Suppressor macrophage treated with lipopolysaccharide for 1 hour (primary cell): ENCODE results near the gene GMNN.
"Not testable (repeated sequence)": the region's sequence is repeated elsewhere in the genome, so short reads cannot be mapped to it uniquely, and the experiment has no call there.

Experiments used
- DNase-seq, 3 donors: peaks; one replicate each; pipeline ENCODE4 v3.0.0-alpha.2; 2020 to 2022

The GMNN gene

DNA sequence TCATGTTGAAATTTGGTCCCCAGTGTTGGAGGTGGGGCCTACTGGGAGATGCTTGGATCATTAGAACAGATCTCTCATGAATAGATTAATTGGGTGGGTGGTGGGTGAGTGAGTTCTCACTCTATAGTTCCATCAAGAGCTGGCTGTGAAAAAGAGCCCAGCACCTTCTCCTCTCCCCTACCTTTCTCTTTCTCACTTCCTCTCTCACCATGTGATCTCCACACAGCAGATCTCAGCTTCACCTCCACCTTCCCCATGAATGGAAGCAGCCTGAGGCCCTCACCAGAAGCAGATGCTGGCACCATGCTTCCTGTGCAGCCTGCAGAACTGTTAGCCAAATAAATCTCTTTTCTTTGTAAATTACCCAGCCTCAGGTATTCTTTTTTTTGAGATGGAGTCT, 12.9 kb upstream of the GMNN start:
- DNase-seq: no peak

DNA sequence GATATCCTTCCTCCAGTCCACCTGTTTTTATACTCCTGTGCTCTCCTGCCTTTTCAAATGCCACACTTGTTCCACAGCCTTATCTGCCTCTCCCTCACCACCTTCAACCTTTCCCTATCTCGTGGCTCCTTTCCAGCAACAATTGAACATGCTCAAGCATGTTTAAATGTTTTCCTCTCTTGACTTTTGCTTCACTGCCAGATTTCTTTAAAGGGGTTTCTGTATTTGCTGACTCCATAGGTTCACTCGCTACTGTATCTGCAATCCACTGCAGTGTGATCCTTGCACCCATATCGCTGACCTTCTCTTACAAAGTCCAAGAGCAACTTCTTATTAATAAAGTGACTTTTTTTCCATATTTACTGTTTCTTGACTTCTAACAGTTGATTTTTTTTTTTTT, 11.2 kb upstream of the GMNN start:
- no peak for DNase-seq

DNA sequence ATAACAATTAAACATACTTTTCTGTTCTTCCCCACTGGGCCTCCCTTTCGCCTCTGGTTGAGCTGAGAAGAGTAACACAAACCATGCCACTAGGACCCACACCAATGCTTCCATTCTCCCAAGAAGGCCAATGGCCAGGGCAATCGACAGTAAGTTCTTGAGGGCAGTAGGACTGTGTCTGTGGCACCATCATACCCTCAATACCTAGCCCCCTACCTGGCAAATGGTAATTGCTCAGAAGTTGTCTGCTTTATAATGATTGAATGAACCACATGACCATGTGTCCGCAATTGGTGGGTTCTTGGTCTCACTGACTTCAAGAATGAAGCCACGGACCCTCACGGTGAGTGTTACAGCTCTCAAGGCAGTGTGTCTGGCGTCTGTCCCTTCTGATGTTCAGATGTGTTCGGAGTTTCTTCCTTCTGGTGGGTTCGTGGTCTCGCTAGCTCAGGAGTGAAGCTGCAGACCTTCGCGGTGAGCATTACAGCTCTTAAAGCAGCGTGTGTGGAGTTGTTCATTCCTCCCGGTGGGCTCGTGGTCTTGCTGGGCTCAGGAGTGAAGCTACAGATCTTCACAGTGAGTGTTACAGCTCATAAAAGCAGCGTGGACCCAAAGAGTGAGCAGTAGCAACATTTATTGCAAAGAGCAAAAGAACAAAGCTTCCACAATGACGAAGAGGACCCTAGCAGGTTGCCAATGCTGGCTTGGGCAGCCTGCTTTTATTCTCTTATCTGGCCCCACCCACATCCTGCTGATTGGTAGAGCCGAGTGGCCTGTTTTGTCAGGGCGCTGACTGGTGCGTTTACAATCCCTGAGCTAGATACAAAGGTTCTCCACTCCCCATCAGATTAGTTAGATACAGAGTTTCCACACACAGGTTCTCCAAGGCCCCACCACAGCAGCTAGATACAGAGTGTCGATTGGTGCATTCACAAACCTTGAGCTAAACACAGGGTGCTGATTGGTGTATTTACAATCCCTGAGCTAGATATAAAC, 9.6 kb upstream of the GMNN start:
- DNase-seq: not testable (repeated sequence)

DNA sequence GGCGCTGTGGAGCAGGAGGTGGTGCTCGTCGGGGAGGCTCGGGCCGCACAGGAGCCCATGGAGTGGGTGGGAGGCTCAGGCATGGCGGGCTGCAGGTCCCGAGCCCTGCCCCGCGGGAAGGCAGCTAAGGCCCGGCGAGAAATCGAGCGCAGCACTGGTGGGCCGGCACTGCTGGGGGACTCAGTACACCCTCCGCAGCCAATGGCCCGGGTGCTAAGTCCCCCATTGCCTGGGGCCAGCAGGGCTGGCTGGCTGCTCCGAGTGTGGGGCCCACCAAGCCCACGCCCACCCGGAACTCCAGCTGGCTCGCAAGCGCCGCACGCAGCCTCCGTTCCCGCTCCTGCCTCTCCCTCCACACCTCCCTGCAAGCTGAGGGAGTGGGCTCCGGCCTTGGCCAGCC, 8.8 kb upstream of the GMNN start:
- not testable (repeated sequence) for DNase-seq

DNA sequence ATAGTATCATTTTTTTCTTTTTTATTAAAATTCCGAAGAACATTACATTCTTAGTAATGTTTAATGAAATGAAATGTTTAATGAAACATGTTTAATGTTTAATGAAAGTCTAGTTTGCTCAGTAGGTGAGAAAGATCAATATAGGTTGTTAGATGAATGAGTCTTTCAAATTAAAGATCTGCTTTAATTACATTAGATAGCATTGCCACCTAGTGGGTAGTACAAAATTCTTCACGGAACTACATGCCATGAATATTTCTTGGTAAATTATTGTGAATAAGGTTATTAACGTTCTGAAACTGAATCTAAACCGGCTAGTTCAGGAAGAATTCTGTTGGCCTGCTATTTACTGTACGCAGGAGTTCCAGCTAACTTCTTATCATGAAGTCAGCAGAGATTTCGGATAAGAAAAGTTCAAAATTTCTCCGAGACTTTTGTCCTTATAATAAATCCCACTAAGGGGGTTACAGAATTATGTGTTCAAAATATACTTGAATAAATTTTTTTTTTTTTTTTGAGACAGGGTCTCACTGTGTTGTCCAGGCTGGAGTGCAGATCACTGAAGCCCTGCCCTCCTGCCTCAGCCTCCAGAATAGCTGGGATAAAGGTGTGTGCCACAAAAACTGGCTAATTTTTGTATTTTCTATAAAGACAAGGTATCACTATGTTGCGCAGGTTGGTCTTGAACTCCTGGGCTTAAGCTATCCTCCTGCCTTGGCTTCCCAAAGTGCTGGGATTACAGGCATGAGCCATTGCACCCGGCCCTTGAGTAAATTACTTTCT, 7.9 kb upstream of the GMNN start:
- peak; percentile 56 to 85 (median 84) for DNase-seq

DNA sequence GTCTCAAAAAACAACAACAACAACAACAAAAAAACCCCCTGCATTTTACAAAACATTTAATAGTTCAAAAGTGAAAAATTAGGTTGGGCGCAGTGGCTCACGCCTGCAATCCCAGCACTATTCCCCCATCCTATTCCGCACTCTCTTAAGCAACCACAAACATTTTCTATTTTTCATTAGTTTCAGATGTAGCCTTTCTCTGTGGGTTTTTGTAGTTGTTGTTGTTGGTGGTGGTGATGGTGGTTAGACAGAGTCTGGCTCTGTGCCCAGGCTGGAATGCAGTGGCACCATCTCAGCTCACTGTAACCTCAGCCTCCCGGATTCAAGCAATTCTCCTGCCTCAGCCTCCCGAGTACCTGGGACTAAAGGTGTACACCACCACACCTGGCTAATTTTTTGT, 6.4 kb upstream of the GMNN start:
- DNase-seq: no peak

DNA sequence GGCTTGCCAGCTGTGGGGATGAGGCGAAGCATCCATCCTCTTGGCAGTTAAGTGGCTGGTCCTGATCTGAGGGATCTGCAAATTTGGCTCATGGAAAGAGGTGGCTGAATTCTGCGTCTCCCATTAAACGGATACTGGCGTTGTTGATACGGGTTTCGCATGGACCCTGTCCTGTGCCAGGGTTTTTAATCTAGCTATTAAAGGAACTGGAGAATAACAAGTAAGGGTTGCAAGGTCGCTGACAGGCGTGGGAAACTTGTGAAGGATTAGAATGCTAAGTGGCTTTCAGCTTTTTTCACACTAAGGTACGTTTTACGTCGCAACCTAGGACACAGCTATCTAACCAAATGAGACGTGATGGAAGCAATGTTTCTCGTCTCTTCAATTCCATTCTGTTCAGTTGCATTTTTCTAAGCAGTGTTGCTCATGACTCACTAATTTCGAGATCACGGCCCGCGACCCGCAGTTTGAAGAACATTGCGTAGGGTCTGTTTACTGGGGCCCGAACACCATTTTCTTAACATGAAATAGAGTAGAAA, 852 bp downstream of the GMNN start:
- peak; percentile 30 to 45 (median 34) for DNase-seq

DNA sequence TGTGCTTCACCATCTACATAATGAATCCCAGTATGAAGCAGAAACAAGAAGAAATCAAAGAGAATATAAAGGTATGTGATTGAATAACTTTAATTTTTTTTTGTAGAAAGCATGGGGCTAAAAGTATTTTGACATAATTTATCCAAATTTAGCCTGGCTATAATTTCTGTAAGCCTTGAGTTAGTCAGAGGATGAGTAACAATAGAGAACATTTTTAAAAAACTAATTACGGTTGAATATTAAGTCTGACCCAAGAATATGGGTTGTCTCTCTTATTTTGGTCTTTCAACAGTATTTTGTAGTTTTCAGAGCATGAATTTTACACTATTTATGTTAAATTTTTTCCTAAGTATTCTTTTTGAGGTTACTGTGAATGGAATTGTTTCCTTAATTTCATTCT, 2.5 kb downstream of the GMNN start:
- DNase-seq: no peak

- DNase-seq: no peak
These were observed 3.4 kb downstream of the GMNN start for GRCh38 chr6:24778121-24778520.

GRCh38 chr6:24778878-24779277, 4.1 kb downstream of the GMNN start:
- no peak for DNase-seq

- no peak for DNase-seq
These were observed 4.8 kb downstream of the GMNN start for GRCh38 chr6:24779416-24780016.

GRCh38 chr6:24780206-24780605, 5.5 kb downstream of the GMNN start:
- no peak for DNase-seq

GRCh38 chr6:24788031-24788665, 13.4 kb downstream of the GMNN start:
- DNase-seq: no peak

GRCh38 chr6:24795106-24795505, 20.4 kb downstream of the GMNN start:
- no peak for DNase-seq

- DNase-seq: peak in 1 of 3 donors; percentile 4
These were observed 22.0 kb downstream of the GMNN start for GRCh38 chr6:24796616-24797290.

DNA sequence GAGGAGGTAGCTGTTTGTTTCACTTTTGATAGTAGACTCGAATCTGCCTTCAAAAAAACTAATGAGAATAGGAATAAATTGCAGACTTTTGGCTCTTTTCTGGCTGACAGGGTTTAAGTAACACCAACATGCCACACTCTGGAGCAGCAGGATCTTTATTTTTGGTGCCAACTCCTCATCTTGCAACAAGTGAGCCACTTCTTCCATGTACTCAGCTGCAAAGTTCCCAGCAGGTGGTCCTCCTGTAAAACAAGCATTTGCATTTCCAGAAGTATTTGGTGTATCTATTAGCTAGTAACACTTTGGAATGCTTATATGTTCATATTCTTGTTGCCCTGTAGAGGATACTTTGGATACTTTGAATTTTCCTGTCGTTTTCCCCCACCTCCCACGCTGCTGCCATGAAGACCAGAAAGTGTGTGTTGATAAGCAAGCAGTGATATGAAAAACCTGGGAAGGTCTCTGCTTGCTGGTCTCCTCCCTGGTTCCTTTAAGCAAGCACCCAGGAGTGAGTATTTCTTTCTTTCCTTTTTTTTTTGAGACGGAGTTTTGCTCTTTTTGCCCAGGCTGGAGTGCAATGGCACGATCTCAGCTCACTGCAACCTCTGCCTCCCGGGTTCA, 23.0 kb downstream of the GMNN start:
- no peak for DNase-seq

DNA sequence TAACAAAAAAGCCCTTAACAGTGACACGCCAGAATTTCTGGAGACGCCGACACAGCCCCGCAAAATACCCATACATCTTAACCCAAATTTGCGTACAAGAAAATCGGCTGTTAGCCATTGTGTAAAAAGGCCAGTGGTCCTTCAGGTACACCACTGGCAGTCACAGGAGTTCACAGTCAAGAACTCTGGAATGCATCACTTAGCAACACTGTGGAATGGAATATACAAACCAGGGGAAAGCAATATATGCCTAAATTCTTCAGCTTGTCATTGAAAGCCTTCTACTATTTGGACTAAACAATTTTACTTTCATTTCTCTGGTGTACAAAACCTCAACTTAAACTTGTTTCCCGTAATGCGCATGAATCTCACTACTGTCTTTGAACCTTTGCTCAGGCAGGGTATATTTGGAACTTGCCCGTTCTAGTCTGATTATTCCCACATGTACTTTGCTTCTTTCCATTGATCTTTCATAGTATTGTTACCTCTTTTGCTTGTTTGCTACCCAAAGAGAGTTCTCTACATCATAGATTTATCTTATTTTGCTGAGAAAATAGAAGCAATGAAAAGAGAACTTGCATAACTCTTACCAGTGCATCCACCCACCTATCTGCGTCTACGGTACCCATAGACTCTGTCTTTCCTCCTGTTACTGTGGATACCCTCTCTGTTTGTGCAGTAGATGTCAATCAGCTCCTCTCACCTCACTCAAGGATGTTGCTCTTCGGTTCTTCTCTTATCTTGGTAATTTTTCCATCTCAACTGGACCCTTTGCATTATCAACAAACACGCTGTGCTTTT, 24.2 kb downstream of the GMNN start, which contains the start of gene ARMH2:
ARMH2 (minus strand) TSS at position 178 of the 801 bp plus-strand sequence; CDS start at position 118, 60 bp downstream.
- no peak for DNase-seq

GRCh38 chr6:24799541-24799915, 24.8 kb downstream of the GMNN start:
- no peak for DNase-seq

- no peak for DNase-seq
These were observed 27.7 kb downstream of the GMNN start for GRCh38 chr6:24802271-24803059.

DNA sequence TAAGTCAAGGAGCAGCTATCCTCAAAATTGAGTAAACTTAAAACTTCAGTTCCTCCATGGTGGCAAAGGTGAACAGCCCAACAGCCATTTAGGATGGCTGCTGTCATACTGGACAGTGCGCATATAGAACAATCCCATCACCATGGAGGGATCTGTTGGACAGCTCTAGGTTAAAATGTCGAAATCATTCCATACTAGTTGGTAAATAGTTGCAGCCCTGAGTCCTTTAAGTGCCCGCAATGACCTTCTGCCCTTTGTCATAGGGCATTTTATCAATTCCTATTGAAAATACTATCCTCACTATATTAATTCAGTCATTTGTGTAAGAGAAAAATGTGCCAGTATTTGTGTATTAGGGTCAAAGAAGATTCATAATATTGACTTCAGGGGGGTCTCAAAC, 32.8 kb downstream of the GMNN start:
- DNase-seq: no peak
